IPS-NIHi7 (cell line): ENCODE data around the gene RBM5.

Experiments
- DNase-seq: peaks from one replicate; pipeline ENCODE4 v3.0.0; 2012; ENCODE audit warnings: mixed read lengths; ENCODE audit errors: extremely low spot score

The RBM5 gene

GRCh38 chr3:50121072-50122032 is 32.6 kb downstream of the RBM5 start:
- DNase-seq, result peak; percentile 94

- DNase-seq, result no peak
Observed at GRCh38 chr3:50122071-50122470, 33.4 kb downstream of the RBM5 start.

GRCh38 chr3:50122661-50123391 is 34.1 kb downstream of the RBM5 start:
- no peak for DNase-seq

DNA sequence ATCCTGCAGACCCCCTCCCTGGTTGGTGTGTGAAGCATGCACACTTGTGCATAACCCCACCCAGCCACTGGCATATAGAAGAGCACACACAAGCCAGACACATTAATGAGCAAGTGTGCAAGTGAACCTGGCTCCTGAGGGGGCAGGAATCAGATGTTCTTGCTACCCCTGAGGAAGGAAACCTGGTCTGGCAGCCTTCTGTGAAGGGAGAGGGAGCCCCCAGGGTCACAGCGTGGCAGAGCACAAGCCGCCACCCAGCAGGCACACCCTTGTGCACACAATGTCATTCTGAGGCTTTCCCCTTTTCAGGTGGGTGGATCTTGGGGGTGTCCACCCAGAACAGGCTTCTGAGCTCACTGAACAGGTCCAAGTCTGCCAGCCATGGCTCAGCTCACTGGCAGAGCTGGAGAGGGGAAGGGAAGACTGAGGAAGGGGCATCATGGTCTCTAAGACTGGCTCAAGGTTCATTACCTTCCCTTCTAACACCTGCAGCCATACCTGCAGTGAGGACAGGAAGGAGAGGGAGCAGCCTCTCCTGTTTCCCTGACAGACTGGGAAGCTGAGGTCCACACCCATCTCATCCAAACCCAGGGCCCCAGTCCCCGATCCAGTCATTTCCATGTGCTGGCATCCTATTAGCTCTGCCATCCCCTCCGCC is 34.8 kb downstream of the RBM5 start:
- DNase-seq, result no peak

GRCh38 chr3:50124052-50124799 is 35.5 kb downstream of the RBM5 start:
- no peak for DNase-seq

DNA sequence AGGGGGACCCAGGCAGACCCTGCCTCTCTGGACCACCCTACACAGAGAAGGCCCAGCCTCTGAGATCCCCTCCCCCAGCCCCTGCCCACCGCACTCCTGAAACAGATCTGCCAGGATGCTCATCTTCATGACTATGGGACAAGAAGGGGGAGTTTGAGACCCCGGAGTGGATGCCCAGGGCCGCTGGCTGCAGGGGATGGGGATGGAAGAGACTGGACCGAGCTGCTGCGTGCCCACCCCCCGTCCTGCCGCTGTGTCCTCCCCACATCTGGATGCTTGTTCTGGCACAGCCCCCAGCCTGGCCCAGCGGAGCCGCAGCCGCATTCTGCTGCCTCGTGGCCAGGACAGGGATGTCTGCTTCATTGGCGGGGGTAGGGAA is 36.1 kb downstream of the RBM5 start:
- no peak for DNase-seq

GRCh38 chr3:50125541-50126286 is 37.0 kb downstream of the RBM5 start:
- DNase-seq, result no peak

GRCh38 chr3:50126287-50127211 is 37.8 kb downstream of the RBM5 start:
- DNase-seq, result no peak

DNA sequence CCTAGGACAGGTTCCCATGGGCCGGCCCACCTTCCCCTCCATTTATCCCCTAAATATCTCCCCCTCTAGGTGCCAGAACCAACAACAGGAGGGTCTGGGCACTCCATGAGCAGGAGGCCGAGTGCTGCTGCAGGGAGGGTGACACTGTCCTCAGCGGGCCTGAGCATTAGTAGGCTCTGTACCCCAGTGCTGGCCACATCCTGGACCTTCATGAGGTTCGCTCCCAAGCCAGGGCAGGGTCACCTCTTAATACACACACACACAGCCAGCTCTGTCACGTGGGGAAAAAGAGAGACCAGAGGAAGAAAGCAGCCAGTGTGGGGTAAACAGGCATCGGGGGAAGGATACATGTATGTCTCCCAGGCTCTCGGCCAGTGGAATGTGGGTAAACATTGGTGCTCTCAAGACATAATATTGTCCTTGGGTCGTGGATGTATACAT is 38.6 kb downstream of the RBM5 start:
- no peak for DNase-seq

DNA sequence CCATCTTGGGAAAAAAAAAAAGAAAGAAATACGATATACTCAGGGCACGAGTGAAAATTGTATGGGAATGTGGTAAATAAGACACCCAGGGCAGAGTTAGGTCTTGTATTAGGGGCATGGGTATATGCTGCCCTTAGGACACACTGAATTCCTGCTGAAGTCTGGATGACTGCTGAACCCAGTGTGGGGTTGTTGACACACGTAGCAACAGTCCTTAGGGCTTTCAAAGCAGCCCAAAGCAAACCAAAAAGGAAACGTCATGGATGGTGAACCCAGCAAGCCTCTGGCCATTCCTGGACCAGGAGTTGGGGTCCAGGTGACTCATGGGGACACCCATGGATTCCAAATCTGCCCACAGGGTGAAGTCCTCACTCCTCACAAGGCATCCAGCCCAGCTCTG is 39.3 kb downstream of the RBM5 start:
- no peak for DNase-seq

DNA sequence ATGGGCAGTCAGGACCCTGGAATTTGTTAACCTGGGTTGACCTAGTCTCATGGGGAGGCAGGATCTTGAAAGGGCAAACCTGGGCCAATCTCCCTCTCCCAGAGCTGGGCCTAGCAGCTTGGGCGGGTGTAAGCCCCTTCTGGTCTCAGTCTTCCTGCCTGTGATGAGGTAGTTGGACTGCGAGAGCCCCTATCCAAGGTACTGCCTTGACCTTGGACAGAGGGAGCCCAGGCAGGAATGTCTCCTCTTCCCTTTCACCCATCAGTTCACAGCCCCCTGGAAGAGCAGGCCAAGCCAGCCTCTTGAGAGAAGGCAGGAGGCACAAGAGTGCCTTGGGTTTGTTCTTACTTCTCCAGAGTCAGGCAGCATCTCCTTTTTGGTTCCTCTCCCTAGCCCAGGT is 41.7 kb downstream of the RBM5 start:
- DNase-seq, result no peak

- no peak for DNase-seq
Observed at GRCh38 chr3:50132421-50133282, 43.9 kb downstream of the RBM5 start.

- DNase-seq, result no peak
Observed at GRCh38 chr3:50133283-50133615, 44.5 kb downstream of the RBM5 start.

GRCh38 chr3:50134367-50134766 is 45.6 kb downstream of the RBM5 start:
- DNase-seq, result no peak

GRCh38 chr3:50135964-50136363 is 47.2 kb downstream of the RBM5 start:
- no peak for DNase-seq

DNA sequence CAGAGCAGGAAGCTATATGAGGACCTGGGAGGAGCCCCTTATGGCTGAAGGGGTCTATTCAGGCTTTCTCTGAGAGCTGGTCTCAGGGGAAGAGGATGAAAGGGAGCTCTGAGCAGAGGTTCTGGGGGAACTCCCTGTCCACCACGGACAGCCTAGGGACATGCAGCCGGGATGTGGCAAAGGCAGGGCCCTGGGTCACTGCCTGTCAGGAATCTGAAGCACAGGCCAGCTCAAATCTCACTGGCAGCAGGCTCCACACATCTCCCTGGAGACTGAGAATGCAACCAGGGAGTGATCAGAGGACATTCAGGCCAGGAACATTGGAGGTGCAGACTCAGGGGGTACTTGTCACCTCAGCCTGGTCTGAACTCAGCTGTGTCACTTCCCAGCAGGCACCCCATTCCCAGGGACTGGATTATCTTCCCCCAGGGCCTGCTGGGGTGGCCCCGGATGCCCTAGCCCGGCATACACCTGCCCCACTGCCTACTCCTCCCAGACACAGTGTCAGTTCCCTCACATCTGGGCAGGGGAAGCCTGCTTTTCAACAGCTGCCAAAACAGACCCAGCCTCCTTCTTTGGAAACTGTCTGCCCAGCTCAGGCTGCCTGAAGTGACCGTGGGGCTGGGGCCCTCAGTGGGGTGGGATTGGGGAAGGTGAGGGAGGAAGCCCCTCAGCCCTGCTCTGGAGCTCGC is 48.1 kb downstream of the RBM5 start:
- DNase-seq, result no peak

- no peak for DNase-seq
Observed at GRCh38 chr3:50137531-50137930, 48.8 kb downstream of the RBM5 start.
